HepG2 (cell line): ENCODE measurements around the gene RNF10. TPM values are rescaled to one million over a fixed set of nuclear protein-coding genes. Genes with fewer than 3 reads are reported as not detected.

Source experiments
- CAMTA2 ChIP-seq: sonication (generic); formaldehyde crosslinking; IDR thresholded peaks from 2 replicates; pipeline ENCODE4 v1.4.0; 2020; ENCODE audit warnings: mild to moderate bottlenecking, missing genetic modification reagents, borderline replicate concordance
- KLF11 ChIP-seq: IDR thresholded peaks from 2 replicates; pipeline ENCODE4 v1.6.1; 2016; ENCODE audit warnings: missing compliant biosample characterization
- MAFF ChIP-seq: IDR thresholded peaks from 2 replicates; pipeline ENCODE4 v1.6.1; 2011; ENCODE audit warnings: low read depth, low read length, improper control_type of control experiment
- ZFP36L2 ChIP-seq: sonication (generic); formaldehyde crosslinking; IDR thresholded peaks from 2 replicates; pipeline ENCODE4 v1.4.0; 2020; ENCODE audit warnings: missing genetic modification reagents
- ZNF235 ChIP-seq: sonication (generic); formaldehyde crosslinking; IDR thresholded peaks from 2 replicates; pipeline ENCODE4 v1.8.1; 2023; ENCODE audit warnings: mild to moderate bottlenecking, missing genetic modification reagents, borderline replicate concordance
- ZNF451 ChIP-seq: sonication (generic); formaldehyde crosslinking; IDR thresholded peaks from 2 replicates; pipeline ENCODE4 v1.5.0; 2020; ENCODE audit warnings: mild to moderate bottlenecking, missing genetic modification reagents
- ZNF703 ChIP-seq: sonication (generic); formaldehyde crosslinking; IDR thresholded peaks from 2 replicates; pipeline ENCODE4 v1.5.1; 2020; ENCODE audit warnings: missing genetic modification reagents, mild to moderate bottlenecking, moderate library complexity, borderline replicate concordance
- ZNF766 ChIP-seq: sonication (generic); formaldehyde crosslinking; IDR thresholded peaks from 2 replicates; pipeline ENCODE4 v1.5.0; 2020; ENCODE audit warnings: missing genetic modification reagents, borderline replicate concordance
- ZNF768 ChIP-seq: sonication (generic); formaldehyde crosslinking; IDR thresholded peaks from 2 replicates; pipeline ENCODE4 v1.4.0; 2020; ENCODE audit warnings: missing genetic modification reagents
- polyA plus RNA-seq, 8 experiments: library from polyadenylated mRNA; depleted of rRNA in 3 of 8; stranded (reverse) in 7 of 8; unstranded in 1 of 8; fragments of >200 nt; fragmentation: Illumina TruSeq in 4 of 8; extraction: Trizol in 4 of 8; gene quantifications; 2 replicates each; pipeline versions ENCODE4 v1.2.1 to v1.2.3, GENCODE V29; 2011 to 2016; ENCODE audit warnings: low read depth in 4 of 8, missing spikeins in 1 of 8, mixed read lengths in 1 of 8; ENCODE audit not compliant: insufficient read depth in 1 of 8
- total RNA-seq, 5 experiments: library from RNA; depleted of rRNA; stranded (reverse); fragments of >200 nt; fragmentation: Illumina TruSeq; extraction: Trizol; gene quantifications; 2 replicates each; pipeline ENCODE4 v1.2.3, GENCODE V29; 2016; ENCODE audit warnings: low read depth in 1 of 5
- TF ChIP-seq, protein P1 (sequence below): IDR thresholded peaks from 2 replicates; pipeline ENCODE4 v1.6.1; 2012; ENCODE audit warnings: inconsistent platforms
- TF ChIP-seq, protein P2 (sequence below): sonication (generic); formaldehyde crosslinking; IDR thresholded peaks from 2 replicates; pipeline ENCODE4 v1.4.0; 2020; ENCODE audit warnings: mild to moderate bottlenecking, missing genetic modification reagents
- TF ChIP-seq, protein P3 (sequence below): sonication (generic); formaldehyde crosslinking; IDR thresholded peaks from 2 replicates; pipeline ENCODE4 v1.4.0; 2020; ENCODE audit warnings: mild to moderate bottlenecking, missing genetic modification reagents

RNF10 gene
- total and polyA plus RNA-seq, 2 of the 13 experiments (the other 11 are each of a cell fraction or from before 2014, with no cell fraction given) = 62.5 to 88.0 TPM

DNA sequence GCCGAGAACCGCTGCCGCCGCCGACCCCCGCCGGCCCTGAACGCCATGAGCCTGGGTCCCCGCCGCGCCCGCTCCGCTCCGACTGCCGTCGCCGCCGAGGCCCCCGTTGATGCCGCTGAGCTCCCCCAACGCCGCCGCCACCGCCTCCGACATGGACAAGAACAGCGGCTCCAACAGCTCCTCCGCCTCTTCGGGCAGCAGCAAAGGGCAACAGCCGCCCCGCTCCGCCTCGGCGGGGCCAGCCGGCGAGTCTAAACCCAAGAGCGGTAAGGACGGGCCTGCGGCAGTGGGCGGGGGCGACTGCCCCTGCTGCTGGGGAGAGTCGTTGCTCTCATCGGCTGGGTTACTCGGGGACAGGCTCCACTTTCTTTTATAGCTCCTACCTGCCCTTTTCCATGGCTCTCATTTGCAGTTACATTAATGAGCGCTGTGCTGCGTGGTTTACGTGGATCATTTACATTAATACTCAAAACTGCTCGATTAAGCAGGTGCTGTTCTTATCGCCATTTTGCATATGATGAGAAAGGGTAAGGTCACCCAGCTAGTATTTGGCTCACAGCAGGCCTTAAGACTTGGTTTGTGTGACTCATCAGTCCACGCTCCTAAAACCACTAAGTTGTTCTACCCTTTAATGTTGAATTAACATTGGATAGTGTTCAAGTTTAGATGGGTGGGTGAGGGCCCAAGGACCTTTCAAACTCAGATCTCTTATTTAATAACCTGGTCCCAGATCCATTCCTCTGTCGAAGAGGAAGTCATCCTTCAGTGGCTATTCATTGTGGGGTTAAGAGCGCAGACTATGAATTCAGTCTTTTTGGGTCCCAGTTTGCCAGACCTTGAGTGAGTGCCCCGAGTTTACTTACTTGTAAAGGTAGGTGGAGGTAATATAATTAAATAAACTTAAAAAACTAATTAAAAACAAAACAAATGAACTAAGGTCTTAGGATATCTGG lies 823 bp downstream of the RNF10 start (continued):
- TF ChIP-seq, protein P1, sequence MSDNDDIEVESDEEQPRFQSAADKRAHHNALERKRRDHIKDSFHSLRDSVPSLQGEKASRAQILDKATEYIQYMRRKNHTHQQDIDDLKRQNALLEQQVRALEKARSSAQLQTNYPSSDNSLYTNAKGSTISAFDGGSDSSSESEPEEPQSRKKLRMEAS = peak; percentile 20; the same call in 1 of the 2 replicates
- TF ChIP-seq ZNF235 (CRISPR knock-in tag) (no peak), ZNF451 (CRISPR knock-in tag) (0 out of 2 replicates have a peak, but pooled peaks have one; percentile 23), KLF11 (no peak), ZFP36L2 (no peak), ZNF768 (CRISPR knock-in tag) (peak; percentile 47), MAFF (no peak), CAMTA2 (CRISPR knock-in tag) (no peak), ZNF766 (CRISPR knock-in tag) (no peak), ZNF703 (CRISPR knock-in tag) (no peak)
- TF ChIP-seq, protein P2, sequence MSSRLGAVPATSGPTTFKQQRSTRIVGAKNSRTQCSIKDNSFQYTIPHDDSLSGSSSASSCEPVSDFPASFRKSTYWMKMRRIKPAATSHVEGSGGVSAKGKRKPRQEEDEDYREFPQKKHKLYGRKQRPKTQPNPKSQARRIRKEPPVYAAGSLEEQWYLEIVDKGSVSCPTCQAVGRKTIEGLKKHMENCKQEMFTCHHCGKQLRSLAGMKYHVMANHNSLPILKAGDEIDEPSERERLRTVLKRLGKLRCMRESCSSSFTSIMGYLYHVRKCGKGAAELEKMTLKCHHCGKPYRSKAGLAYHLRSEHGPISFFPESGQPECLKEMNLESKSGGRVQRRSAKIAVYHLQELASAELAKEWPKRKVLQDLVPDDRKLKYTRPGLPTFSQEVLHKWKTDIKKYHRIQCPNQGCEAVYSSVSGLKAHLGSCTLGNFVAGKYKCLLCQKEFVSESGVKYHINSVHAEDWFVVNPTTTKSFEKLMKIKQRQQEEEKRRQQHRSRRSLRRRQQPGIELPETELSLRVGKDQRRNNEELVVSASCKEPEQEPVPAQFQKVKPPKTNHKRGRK (CRISPR knock-in tag) = no peak
- TF ChIP-seq, protein P3, sequence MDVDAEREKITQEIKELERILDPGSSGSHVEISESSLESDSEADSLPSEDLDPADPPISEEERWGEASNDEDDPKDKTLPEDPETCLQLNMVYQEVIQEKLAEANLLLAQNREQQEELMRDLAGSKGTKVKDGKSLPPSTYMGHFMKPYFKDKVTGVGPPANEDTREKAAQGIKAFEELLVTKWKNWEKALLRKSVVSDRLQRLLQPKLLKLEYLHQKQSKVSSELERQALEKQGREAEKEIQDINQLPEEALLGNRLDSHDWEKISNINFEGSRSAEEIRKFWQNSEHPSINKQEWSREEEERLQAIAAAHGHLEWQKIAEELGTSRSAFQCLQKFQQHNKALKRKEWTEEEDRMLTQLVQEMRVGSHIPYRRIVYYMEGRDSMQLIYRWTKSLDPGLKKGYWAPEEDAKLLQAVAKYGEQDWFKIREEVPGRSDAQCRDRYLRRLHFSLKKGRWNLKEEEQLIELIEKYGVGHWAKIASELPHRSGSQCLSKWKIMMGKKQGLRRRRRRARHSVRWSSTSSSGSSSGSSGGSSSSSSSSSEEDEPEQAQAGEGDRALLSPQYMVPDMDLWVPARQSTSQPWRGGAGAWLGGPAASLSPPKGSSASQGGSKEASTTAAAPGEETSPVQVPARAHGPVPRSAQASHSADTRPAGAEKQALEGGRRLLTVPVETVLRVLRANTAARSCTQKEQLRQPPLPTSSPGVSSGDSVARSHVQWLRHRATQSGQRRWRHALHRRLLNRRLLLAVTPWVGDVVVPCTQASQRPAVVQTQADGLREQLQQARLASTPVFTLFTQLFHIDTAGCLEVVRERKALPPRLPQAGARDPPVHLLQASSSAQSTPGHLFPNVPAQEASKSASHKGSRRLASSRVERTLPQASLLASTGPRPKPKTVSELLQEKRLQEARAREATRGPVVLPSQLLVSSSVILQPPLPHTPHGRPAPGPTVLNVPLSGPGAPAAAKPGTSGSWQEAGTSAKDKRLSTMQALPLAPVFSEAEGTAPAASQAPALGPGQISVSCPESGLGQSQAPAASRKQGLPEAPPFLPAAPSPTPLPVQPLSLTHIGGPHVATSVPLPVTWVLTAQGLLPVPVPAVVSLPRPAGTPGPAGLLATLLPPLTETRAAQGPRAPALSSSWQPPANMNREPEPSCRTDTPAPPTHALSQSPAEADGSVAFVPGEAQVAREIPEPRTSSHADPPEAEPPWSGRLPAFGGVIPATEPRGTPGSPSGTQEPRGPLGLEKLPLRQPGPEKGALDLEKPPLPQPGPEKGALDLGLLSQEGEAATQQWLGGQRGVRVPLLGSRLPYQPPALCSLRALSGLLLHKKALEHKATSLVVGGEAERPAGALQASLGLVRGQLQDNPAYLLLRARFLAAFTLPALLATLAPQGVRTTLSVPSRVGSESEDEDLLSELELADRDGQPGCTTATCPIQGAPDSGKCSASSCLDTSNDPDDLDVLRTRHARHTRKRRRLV (CRISPR knock-in tag) = no peak
